Spleen (tissue), 11 donors: Measurements from ENCODE around the gene PRKCA. TPM values are rescaled to one million over a fixed set of nuclear protein-coding genes. Genes with fewer than 3 reads are reported as not detected.

Experiments used
- DNase-seq: peaks from one replicate; pipeline ENCODE4 v3.0.0-alpha.2; 2020
- H3K27ac ChIP-seq, 8 donors: fragments of 200-600 bp; sonication (generic) in 7 of 8; 1 replicate in 4 of 8; 2 replicates in 4 of 8; pipeline versions ENCODE4 v1.5.0 to v1.8.0; 2016 to 2021; ENCODE audit warnings: inconsistent platforms in 4 of 8, mild to moderate bottlenecking in 4 of 8, moderate library complexity in 1 of 8
- H3K27me3 ChIP-seq, 7 donors: fragments of 200-600 bp; sonication (generic) in 6 of 7; replicated peaks in 1 of 7; 1 replicate in 4 of 7; 2 replicates in 3 of 7; pipeline versions ENCODE4 v1.5.0 to v1.8.0; 2016 to 2021; ENCODE audit warnings: inconsistent platforms in 3 of 7, mild to moderate bottlenecking in 1 of 7
- H3K36me3 ChIP-seq, 6 donors: fragments of 200-600 bp; sonication (generic) in 5 of 6; 1 replicate in 4 of 6; 2 replicates in 2 of 6; pipeline versions ENCODE4 v1.5.0 to v1.8.0; 2016 to 2021; ENCODE audit warnings: inconsistent platforms in 2 of 6
- H3K4me1 ChIP-seq, 6 donors: fragments of 200-600 bp; sonication (generic) in 5 of 6; 1 replicate in 3 of 6; 2 replicates in 3 of 6; pipeline versions ENCODE4 v1.5.0 to v1.8.0; 2016 to 2021; ENCODE audit warnings: inconsistent platforms in 3 of 6
- H3K4me3 ChIP-seq, 8 donors: fragments of 200-600 bp; sonication (generic) in 7 of 8; 1 replicate in 4 of 8; 2 replicates in 4 of 8; pipeline versions ENCODE4 v1.5.0 to v1.8.0; 2016 to 2021; ENCODE audit warnings: inconsistent platforms in 4 of 8, mild to moderate bottlenecking in 4 of 8, moderate library complexity in 2 of 8
- H3K9me3 ChIP-seq, 8 donors: fragments of 200-600 bp; sonication (generic) in 7 of 8; 1 replicate in 4 of 8; 2 replicates in 4 of 8; pipeline versions ENCODE4 v1.5.0 to v1.8.0; 2016 to 2021; ENCODE audit warnings: inconsistent platforms in 4 of 8
- POLR2A ChIP-seq, 3 donors: fragments of 450-650 bp; IDR thresholded peaks; one replicate each; pipeline ENCODE4 v1.5.1; 2017; ENCODE audit warnings: antibody characterized with exemption in 3 of 3, mild to moderate bottlenecking in 1 of 3
- POLR2AphosphoS5 ChIP-seq, 3 donors: sonication (generic); formaldehyde crosslinking; IDR thresholded peaks; one replicate each; pipeline ENCODE4 v1.5.1; 2017; ENCODE audit warnings: antibody characterized with exemption in 3 of 3
- WGBS, 5 donors: extraction: QIAGEN DNeasy Blood & Tissue Kit in 3 of 5; methylation state at CpG; one replicate each; pipeline versions ENCODE4 v1.1.5 to v1.1.7; 2013 to 2018; 5-methylcytosine and 5-hydroxymethylcytosine counted together
- intact Hi-C: fragments of 100-400 bp; cut with DNase I; formaldehyde crosslinking; loops from one replicate; pipeline ENCODE4 v1.15.0; 2023; ENCODE audit warnings: low total_unique reads
- polyA plus RNA-seq, 3 donors: library from polyadenylated mRNA; stranded (reverse); fragments of 200-250 nt; gene quantifications; one replicate each; pipeline ENCODE4 v1.2.1, GENCODE V29; 2013
- total RNA-seq, 7 donors: library from RNA; depleted of rRNA in 3 of 7; stranded (reverse); fragments of >200 nt in 3 of 7; fragmentation: NEBNext Ultra II Directional in 4 of 7; extraction: Animal tissue kit (Norgen Biotek cat#: 25700) in 4 of 7; gene quantifications; one replicate each; pipeline versions ENCODE4 v1.1.0 to v1.2.1, GENCODE V29; 2016 to 2021
- TF ChIP-seq, protein P1 (sequence below), 11 experiments: fragments of 200-600 bp in 7 of 11; fragments of 450-650 bp in 4 of 11; sonication (generic) in 4 of 11; IDR thresholded peaks in 8 of 11; conservative IDR thresholded peaks in 3 of 11; 1 replicate in 7 of 11; 2 replicates in 4 of 11; pipeline versions ENCODE4 v1.4.0 to v1.8.0; 2016 to 2021; ENCODE audit warnings: antibody characterized with exemption in 11 of 11, inconsistent platforms in 4 of 11, mild to moderate bottlenecking in 1 of 11
- donor health status: healthy with polysubstance abuse.
- donor health status: DM: no; HTN: no; CAD: no; lungs with moderate emphysema.
- donor health status: DM: no; HTN: no; CAD: no.
- donor health status: Bipolar disorder and iron deficiency.
- donor health status: healthy.
- donor health status: DM: no; HTN: no; CAD: no.
- donor health status: DM: yes; HTN: yes; CAD: no.

Gene PRKCA
- total and polyA plus RNA-seq, 10 donors, result 1.7 to 59.7 (median 31.2) TPM

DNA sequence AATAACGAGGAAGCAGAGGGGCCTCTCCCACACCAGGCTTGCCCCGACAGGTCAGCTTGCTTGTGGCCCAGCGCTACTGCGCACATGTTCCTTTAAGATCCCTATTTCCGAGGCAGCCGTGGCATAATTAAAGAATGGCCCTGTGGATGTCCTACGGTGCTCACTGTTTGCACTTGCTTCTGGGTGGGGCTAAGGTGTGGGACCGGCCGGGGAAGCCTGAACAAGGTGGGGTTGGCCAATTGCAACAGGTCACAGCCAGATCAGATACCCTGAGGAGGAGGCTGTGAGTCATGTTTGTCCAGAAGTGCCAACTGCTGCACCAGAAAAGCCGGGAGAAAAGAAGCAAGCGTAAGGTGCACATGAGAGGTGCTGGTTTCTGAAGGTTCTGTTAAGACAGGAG, 374.0 kb downstream of the PRKCA start:
- H3K27ac ChIP-seq, result peak overlapping the region in 3 of 8 donors; percentile 20 to 40 (median 31)
- no peak overlapping the region for H3K4me3 ChIP-seq
- intact Hi-C loops, result no loop called here
- 76 to 90% (median 84%) methylated on average over 11 of the region's 11 CpGs for WGBS, 5 donors
- DNase-seq, result no peak
- H3K36me3 ChIP-seq, result no peaks in the 10 kb centered on the region
- no peaks in the 10 kb centered on the region for H3K27me3 ChIP-seq
- H3K9me3 ChIP-seq, result peaks cover 0 to 12% (median 6%) of the 10 kb centered on the region in 8 donors
- peak in 1 of 3 donors; percentile 10 for TF ChIP-seq POLR2AphosphoS5 (IDR thresholded peaks at IDR 0.05)
- no peak for TF ChIP-seq POLR2A (IDR thresholded peaks at IDR 0.05)
- TF ChIP-seq, protein P1, sequence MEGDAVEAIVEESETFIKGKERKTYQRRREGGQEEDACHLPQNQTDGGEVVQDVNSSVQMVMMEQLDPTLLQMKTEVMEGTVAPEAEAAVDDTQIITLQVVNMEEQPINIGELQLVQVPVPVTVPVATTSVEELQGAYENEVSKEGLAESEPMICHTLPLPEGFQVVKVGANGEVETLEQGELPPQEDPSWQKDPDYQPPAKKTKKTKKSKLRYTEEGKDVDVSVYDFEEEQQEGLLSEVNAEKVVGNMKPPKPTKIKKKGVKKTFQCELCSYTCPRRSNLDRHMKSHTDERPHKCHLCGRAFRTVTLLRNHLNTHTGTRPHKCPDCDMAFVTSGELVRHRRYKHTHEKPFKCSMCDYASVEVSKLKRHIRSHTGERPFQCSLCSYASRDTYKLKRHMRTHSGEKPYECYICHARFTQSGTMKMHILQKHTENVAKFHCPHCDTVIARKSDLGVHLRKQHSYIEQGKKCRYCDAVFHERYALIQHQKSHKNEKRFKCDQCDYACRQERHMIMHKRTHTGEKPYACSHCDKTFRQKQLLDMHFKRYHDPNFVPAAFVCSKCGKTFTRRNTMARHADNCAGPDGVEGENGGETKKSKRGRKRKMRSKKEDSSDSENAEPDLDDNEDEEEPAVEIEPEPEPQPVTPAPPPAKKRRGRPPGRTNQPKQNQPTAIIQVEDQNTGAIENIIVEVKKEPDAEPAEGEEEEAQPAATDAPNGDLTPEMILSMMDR (IDR thresholded peaks at IDR 0.05 in 8 of 11, conservative IDR thresholded peaks at IDR 0.05 in 3 of 11), result no peak
- peaks cover 0 to 19% (median 10%) of the 10 kb centered on the region in 6 donors for H3K4me1 ChIP-seq

DNA sequence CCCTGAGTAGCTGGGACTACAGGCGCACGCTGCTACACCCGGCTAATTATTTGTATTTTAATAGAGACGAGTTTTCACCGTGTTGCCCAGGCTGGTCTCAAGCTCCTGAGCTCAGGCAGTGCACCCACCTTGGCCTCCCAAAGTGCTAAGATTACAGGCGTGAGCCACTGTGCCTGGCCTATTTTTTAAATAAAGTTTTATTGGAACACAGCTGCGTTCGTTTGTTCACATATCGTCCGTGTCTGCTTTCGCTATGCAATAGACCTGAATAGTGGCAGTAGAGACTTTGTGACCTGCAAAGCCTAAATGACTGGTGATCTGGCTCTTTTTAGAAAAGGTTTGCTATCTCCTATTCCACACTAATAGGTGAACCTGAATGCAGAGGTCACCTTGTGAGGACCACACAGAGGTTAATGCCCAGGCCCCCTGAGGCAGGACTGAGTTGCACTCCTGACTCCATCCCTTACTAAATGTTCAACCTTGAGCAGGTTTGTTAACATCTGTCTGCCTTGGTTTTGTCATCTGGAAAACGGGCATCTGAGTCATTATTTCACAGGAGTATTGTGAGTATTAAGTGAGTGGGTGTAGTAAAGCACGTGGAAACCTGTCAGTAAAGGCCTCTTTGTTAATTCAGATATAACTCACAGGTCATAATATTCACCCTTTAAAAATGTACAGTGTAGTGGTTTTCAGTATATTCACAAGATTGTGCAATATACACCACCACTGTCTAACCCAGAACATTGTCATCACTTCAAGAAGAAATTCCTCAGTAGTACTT, 375.0 kb downstream of the PRKCA start:
- WGBS, 5 donors, result 91 to 96% (median 95%) methylated on average over 13 of the region's 13 CpGs
- TF ChIP-seq POLR2AphosphoS5 (IDR thresholded peaks at IDR 0.05) (no peak), POLR2A (IDR thresholded peaks at IDR 0.05) (no peak)
- TF ChIP-seq, protein P1 (IDR thresholded peaks at IDR 0.05 in 8 of 11, conservative IDR thresholded peaks at IDR 0.05 in 3 of 11), result no peak
- no peaks in the 10 kb centered on the region for H3K36me3 ChIP-seq
- no peak for DNase-seq
- H3K4me1 ChIP-seq, result peaks cover 0 to 19% (median 12%) of the 10 kb centered on the region in 6 donors
- no peak overlapping the region for H3K4me3 ChIP-seq
- peaks cover 0 to 12% (median 6%) of the 10 kb centered on the region in 8 donors for H3K9me3 ChIP-seq
- intact Hi-C loops, result no loop called here
- no peak overlapping the region for H3K27ac ChIP-seq
- no peaks in the 10 kb centered on the region for H3K27me3 ChIP-seq

DNA sequence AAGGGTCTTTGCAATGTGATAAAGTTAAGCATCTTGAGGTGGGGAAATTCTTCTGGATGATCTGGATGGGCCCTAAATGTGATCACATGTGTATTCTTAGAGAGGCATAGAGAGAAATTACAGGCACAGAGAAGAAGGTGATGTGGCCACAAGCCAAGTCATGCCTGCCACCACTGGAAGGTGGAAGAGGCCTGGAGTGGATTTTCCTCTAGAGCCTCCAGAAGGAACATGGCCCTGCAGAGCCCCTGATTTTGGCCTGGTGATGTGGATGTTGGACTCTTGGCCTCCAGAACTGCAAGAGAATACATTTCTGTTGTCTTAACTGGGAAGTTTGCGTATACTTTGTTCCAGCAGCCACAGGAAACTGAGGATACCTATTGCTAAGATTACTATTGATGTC, 375.6 kb downstream of the PRKCA start:
- no peak for TF ChIP-seq POLR2A (IDR thresholded peaks at IDR 0.05)
- TF ChIP-seq, protein P1 (IDR thresholded peaks at IDR 0.05 in 8 of 11, conservative IDR thresholded peaks at IDR 0.05 in 3 of 11), result no peak
- TF ChIP-seq POLR2AphosphoS5 (IDR thresholded peaks at IDR 0.05), result no peak
- no peak for DNase-seq
- Histone ChIP-seq H3K4me1 (peaks cover 0 to 14% (median 12%) of the 10 kb centered on the region in 6 donors), H3K27ac (no peak overlapping the region), H3K9me3 (peaks cover 0 to 12% (median 6%) of the 10 kb centered on the region in 8 donors), H3K4me3 (no peak overlapping the region), H3K27me3 (no peaks in the 10 kb centered on the region), H3K36me3 (no peaks in the 10 kb centered on the region)
- WGBS, 5 donors, result 87 to 100% (median 97%) methylated on average over 1 of the region's 1 CpG
- intact Hi-C loops, result no loop called here

DNA sequence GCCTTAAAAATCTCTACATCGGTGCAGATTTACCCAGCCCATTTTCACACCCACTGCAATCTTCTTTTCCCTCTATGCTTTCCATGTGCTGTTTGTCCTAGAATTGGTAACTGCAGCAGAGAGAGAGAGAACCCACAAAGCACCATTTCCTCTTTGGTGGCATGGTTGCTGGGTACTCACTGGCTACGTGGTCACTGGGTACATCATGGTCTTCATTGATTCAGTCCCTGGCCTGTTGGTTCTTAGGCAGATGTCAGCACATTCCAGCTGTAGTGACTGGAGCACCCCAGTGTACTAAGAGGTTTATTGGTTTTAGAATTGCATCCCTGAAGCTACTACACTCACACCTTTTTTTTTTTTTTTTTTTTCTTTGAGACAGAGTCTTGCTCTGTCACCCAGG, 376.4 kb downstream of the PRKCA start:
- intact Hi-C loops, result no loop called here
- 40 to 73% (median 67%) methylated on average over 2 of the region's 2 CpGs for WGBS, 5 donors

More for the DNA sequence above, 376.4 kb downstream of the PRKCA start:
- Histone ChIP-seq H3K4me3 (no peak overlapping the region), H3K27ac (no peak overlapping the region), H3K9me3 (peaks cover 0 to 12% (median 6%) of the 10 kb centered on the region in 8 donors), H3K27me3 (no peaks in the 10 kb centered on the region), H3K36me3 (no peaks in the 10 kb centered on the region), H3K4me1 (peaks cover 0 to 9% (median 4%) of the 10 kb centered on the region in 6 donors)
- no peak for DNase-seq
- peak in 1 of 3 donors; percentile 5 for TF ChIP-seq POLR2AphosphoS5 (IDR thresholded peaks at IDR 0.05)
- TF ChIP-seq, protein P1 (IDR thresholded peaks at IDR 0.05 in 8 of 11, conservative IDR thresholded peaks at IDR 0.05 in 3 of 11), result no peak
